Astrocyte (in vitro differentiated cells and primary cell): ENCODE data around the gene IQGAP2.

Experiments
- CTCF ChIP-seq: IDR thresholded peaks from 2 replicates; pipeline ENCODE4 v1.5.1; 2011; ENCODE audit warnings: low read depth, mild to moderate bottlenecking, inconsistent platforms, low read length, moderate library complexity; ENCODE audit not compliant: insufficient read depth
- EZH2 ChIP-seq: IDR thresholded peaks from 2 replicates; pipeline ENCODE4 v1.6.1; 2012; ENCODE audit warnings: mild to moderate bottlenecking, low read length, inconsistent platforms; ENCODE audit not compliant: insufficient read depth

- TF ChIP-seq EZH2 (no peak), CTCF (no peak)
Measured at GRCh38 chr5:76669245-76669644, 266.2 kb downstream of the IQGAP2 start.
